T47D (cell line): ENCODE measurements around the gene RND3.

ENCODE experiments used
- DNase-seq, 2 experiments: peaks; one replicate each; pipeline versions ENCODE4 v3.0.0 to v3.0.0-alpha.2; 2011 to 2012; ENCODE audit warnings: low read depth in 1 of 2, low spot score in 1 of 2
- JUND ChIP-seq: IDR thresholded peaks from 2 replicates; pipeline ENCODE4 v1.6.1; 2012; ENCODE audit warnings: low read depth
- in situ Hi-C: cut with HindIII; loops from 2 replicates; pipeline ENCODE4 v1.10.0; 2016; ENCODE audit warnings: low sequenced_read_pairs, low pct_unique_long_range_greater_than_20kb

The RND3 gene

GRCh38 chr2:150485871-150486538, 1.5 kb downstream of the RND3 start:
- in situ Hi-C loops = no loop called here

GRCh38 chr2:150485114-150485870, 2.2 kb downstream of the RND3 start:
- in situ Hi-C loops = no loop called here

More at GRCh38 chr2:150485871-150486538, 1.5 kb downstream of the RND3 start:
- DNase-seq = peak; percentile 39 to 77
- no peak for TF ChIP-seq JUND

GRCh38 chr2:150484461-150485021, 2.9 kb downstream of the RND3 start:
- in situ Hi-C loops = no loop called here
- no peak for TF ChIP-seq JUND
- no peak for DNase-seq

More at GRCh38 chr2:150485114-150485870, 2.2 kb downstream of the RND3 start:
- peak; percentile 54 to 88 for DNase-seq
- no peak for TF ChIP-seq JUND

GRCh38 chr2:150484006-150484405, 3.5 kb downstream of the RND3 start:
- DNase-seq = no peak
- in situ Hi-C loops = no loop called here
- no peak for TF ChIP-seq JUND

GRCh38 chr2:150483532-150483931, 3.9 kb downstream of the RND3 start:
- TF ChIP-seq JUND = no peak
- in situ Hi-C loops = no loop called here
- no peak for DNase-seq

GRCh38 chr2:150482667-150483400, 4.6 kb downstream of the RND3 start:
- DNase-seq = no peak

GRCh38 chr2:150482111-150482510, 5.4 kb downstream of the RND3 start:
- in situ Hi-C loops = no loop called here
- no peak for TF ChIP-seq JUND
- no peak for DNase-seq

More at GRCh38 chr2:150482667-150483400, 4.6 kb downstream of the RND3 start:
- in situ Hi-C loops = no loop called here
- TF ChIP-seq JUND = no peak

GRCh38 chr2:150480971-150481830, 6.3 kb downstream of the RND3 start:
- no peak for DNase-seq
- no peak for TF ChIP-seq JUND
- in situ Hi-C loops = no loop called here

- DNase-seq = peak in 1 of 2 experiments; percentile 55
- in situ Hi-C loops = no loop called here
- TF ChIP-seq JUND = no peak
Measured at GRCh38 chr2:150480241-150480640, 7.2 kb downstream of the RND3 start.

GRCh38 chr2:150479075-150479915, 8.2 kb downstream of the RND3 start:
- DNase-seq = peak in 1 of 2 experiments; percentile 50
- TF ChIP-seq JUND = peak; percentile 15; the same call in 1 of the 2 replicates
- in situ Hi-C loops = no loop called here

- in situ Hi-C loops = no loop called here
- peak in 1 of 2 experiments; percentile 73 for DNase-seq
- no peak for TF ChIP-seq JUND
Measured at GRCh38 chr2:150478200-150478974, 9.1 kb downstream of the RND3 start.
